ENCODE measurements around the gene DNHD1. TPM values are rescaled to one million over a fixed set of nuclear protein-coding genes. Genes with fewer than 3 reads are reported as not detected.

DNHD1 gene
- total and polyA plus RNA-seq, 9 of the 15 experiments (the other 6 are each of a cell fraction or from before 2014, with no cell fraction given), result 0.82 to 9.7 (median 3.8) TPM

DNA sequence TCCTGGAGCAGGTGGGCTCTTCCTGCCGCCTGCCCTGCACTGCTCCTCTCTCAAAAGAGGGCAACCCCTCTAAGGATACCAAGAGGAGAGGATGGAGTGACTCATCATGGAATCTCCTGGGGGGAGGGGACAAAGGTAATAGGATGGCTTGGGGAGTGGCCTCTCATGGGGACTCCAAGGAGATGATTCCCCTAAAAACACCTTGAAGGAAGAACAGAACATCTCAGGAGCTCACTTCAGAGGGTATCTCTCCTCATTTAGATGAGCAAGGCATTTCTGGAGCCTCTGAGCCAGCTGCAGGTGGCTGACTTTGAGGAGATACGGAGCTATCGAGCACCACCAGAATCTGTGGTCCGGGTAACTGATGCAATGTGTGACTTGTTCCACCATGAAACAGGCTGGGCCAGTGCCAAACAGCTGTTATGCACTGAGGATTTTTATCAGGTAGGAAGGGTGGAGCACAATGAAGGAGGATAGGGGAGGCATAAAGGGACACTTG is 66.1 kb downstream of the DNHD1 start (continued):
- TF ChIP-seq, protein P1, sequence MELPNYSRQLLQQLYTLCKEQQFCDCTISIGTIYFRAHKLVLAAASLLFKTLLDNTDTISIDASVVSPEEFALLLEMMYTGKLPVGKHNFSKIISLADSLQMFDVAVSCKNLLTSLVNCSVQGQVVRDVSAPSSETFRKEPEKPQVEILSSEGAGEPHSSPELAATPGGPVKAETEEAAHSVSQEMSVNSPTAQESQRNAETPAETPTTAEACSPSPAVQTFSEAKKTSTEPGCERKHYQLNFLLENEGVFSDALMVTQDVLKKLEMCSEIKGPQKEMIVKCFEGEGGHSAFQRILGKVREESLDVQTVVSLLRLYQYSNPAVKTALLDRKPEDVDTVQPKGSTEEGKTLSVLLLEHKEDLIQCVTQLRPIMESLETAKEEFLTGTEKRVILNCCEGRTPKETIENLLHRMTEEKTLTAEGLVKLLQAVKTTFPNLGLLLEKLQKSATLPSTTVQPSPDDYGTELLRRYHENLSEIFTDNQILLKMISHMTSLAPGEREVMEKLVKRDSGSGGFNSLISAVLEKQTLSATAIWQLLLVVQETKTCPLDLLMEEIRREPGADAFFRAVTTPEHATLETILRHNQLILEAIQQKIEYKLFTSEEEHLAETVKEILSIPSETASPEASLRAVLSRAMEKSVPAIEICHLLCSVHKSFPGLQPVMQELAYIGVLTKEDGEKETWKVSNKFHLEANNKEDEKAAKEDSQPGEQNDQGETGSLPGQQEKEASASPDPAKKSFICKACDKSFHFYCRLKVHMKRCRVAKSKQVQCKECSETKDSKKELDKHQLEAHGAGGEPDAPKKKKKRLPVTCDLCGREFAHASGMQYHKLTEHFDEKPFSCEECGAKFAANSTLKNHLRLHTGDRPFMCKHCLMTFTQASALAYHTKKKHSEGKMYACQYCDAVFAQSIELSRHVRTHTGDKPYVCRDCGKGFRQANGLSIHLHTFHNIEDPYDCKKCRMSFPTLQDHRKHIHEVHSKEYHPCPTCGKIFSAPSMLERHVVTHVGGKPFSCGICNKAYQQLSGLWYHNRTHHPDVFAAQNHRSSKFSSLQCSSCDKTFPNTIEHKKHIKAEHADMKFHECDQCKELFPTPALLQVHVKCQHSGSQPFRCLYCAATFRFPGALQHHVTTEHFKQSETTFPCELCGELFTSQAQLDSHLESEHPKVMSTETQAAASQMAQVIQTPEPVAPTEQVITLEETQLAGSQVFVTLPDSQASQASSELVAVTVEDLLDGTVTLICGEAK (IDR thresholded peaks at IDR 0.05), result no peak
- TF ChIP-seq, protein P1 (CRISPR knock-in tag; IDR thresholded peaks at IDR 0.05), result no peak
- TF ChIP-seq ERF (CRISPR knock-in tag; IDR thresholded peaks at IDR 0.05), result no peak
- TF ChIP-seq EP400 (IDR thresholded peaks at IDR 0.05), result peak; percentile 60
- peak; percentile 78 for TF ChIP-seq PHB2 (IDR thresholded peaks at IDR 0.05; ENCODE audit: low read depth)
- TF ChIP-seq HOXB6 (CRISPR knock-in tag; IDR thresholded peaks at IDR 0.05; ENCODE audit: borderline replicate concordance), result no peak
- TF ChIP-seq SMARCA4 (IDR thresholded peaks at IDR 0.05), result peak; percentile 91
- TF ChIP-seq, protein P2, sequence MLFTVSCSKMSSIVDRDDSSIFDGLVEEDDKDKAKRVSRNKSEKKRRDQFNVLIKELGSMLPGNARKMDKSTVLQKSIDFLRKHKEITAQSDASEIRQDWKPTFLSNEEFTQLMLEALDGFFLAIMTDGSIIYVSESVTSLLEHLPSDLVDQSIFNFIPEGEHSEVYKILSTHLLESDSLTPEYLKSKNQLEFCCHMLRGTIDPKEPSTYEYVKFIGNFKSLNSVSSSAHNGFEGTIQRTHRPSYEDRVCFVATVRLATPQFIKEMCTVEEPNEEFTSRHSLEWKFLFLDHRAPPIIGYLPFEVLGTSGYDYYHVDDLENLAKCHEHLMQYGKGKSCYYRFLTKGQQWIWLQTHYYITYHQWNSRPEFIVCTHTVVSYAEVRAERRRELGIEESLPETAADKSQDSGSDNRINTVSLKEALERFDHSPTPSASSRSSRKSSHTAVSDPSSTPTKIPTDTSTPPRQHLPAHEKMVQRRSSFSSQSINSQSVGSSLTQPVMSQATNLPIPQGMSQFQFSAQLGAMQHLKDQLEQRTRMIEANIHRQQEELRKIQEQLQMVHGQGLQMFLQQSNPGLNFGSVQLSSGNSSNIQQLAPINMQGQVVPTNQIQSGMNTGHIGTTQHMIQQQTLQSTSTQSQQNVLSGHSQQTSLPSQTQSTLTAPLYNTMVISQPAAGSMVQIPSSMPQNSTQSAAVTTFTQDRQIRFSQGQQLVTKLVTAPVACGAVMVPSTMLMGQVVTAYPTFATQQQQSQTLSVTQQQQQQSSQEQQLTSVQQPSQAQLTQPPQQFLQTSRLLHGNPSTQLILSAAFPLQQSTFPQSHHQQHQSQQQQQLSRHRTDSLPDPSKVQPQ (CRISPR knock-in tag; IDR thresholded peaks at IDR 0.05; ENCODE audit: borderline replicate concordance), result no peak
- TF ChIP-seq, protein P3, sequence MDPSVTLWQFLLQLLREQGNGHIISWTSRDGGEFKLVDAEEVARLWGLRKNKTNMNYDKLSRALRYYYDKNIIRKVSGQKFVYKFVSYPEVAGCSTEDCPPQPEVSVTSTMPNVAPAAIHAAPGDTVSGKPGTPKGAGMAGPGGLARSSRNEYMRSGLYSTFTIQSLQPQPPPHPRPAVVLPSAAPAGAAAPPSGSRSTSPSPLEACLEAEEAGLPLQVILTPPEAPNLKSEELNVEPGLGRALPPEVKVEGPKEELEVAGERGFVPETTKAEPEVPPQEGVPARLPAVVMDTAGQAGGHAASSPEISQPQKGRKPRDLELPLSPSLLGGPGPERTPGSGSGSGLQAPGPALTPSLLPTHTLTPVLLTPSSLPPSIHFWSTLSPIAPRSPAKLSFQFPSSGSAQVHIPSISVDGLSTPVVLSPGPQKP (CRISPR knock-in tag; IDR thresholded peaks at IDR 0.05), result no peak
